Ectodermal cell (in vitro differentiated cells): ENCODE results near the gene WWOX.

Experiments used
- H3K27ac ChIP-seq: 2 replicates; pipeline ENCODE4 v1.7.0; 2013; ENCODE audit warnings: mild to moderate bottlenecking, low read depth, low read length; ENCODE audit not compliant: insufficient read depth, poor library complexity, severe bottlenecking
- H3K27me3 ChIP-seq: 2 replicates; pipeline ENCODE4 v1.7.0; 2013; ENCODE audit warnings: mild to moderate bottlenecking, low read length; ENCODE audit not compliant: insufficient read depth, control insufficient read depth, poor library complexity, severe bottlenecking
- H3K36me3 ChIP-seq: one replicate; pipeline ENCODE4 v1.7.0; 2013; ENCODE audit warnings: low read length; ENCODE audit not compliant: control insufficient read depth, insufficient read depth
- H3K4me1 ChIP-seq: one replicate; pipeline ENCODE4 v1.7.0; 2013; ENCODE audit warnings: low read length; ENCODE audit not compliant: control insufficient read depth, insufficient read depth
- H3K4me3 ChIP-seq: 2 replicates; pipeline ENCODE4 v1.7.0; 2013; ENCODE audit warnings: low read depth, low read length, control low read depth; ENCODE audit not compliant: insufficient read depth
- H3K9me3 ChIP-seq: 2 replicates; pipeline ENCODE4 v1.7.0; 2013; ENCODE audit warnings: mild to moderate bottlenecking, low read length, moderate library complexity; ENCODE audit not compliant: control insufficient read depth
- WGBS, 2 experiments: methylation state at CpG; one replicate each; pipeline ENCODE4 v1.1.7; 2013; ENCODE audit warnings: missing lambda C conversion rate in 2 of 2; 5-methylcytosine and 5-hydroxymethylcytosine counted together

WWOX gene

GRCh38 chr16:78254841-78255240 is 155.4 kb downstream of the WWOX start:
- Histone ChIP-seq H3K27me3 (no peaks in the 10 kb centered on the region), H3K27ac (no peak overlapping the region), H3K4me3 (no peak overlapping the region), H3K36me3 (no peaks in the 10 kb centered on the region), H3K9me3 (no peaks in the 10 kb centered on the region), H3K4me1 (peaks cover 10% of the 10 kb centered on the region)
- 93 to 96% methylated on average over 1 of the region's 1 CpG for WGBS, 2 experiments

- Histone ChIP-seq H3K36me3 (no peaks in the 10 kb centered on the region), H3K27me3 (no peaks in the 10 kb centered on the region), H3K27ac (no peak overlapping the region), H3K4me1 (peaks cover 10% of the 10 kb centered on the region), H3K9me3 (no peaks in the 10 kb centered on the region), H3K4me3 (no peak overlapping the region)
- WGBS, 2 experiments, result 79 to 88% methylated on average over 7 of the region's 7 CpGs
Observed at GRCh38 chr16:78256686-78257375, 157.4 kb downstream of the WWOX start.

- Histone ChIP-seq H3K4me1 (peaks cover 10% of the 10 kb centered on the region), H3K27me3 (no peaks in the 10 kb centered on the region), H3K4me3 (no peak overlapping the region), H3K9me3 (no peaks in the 10 kb centered on the region), H3K27ac (no peak overlapping the region), H3K36me3 (no peaks in the 10 kb centered on the region)
- WGBS, 2 experiments, result 8 to 23% methylated on average over 8 of the region's 8 CpGs
Observed at GRCh38 chr16:78257376-78257728, 157.9 kb downstream of the WWOX start.

- no peaks in the 10 kb centered on the region for H3K9me3 ChIP-seq
- WGBS, 2 experiments, result 77 to 83% methylated on average over 8 of the region's 9 CpGs
- H3K4me3 ChIP-seq, result no peak overlapping the region
- no peaks in the 10 kb centered on the region for H3K36me3 ChIP-seq
- peaks cover 10% of the 10 kb centered on the region for H3K4me1 ChIP-seq
- no peaks in the 10 kb centered on the region for H3K27me3 ChIP-seq
- H3K27ac ChIP-seq, result no peak overlapping the region
Observed at GRCh38 chr16:78258375-78259065, 159.1 kb downstream of the WWOX start.

DNA sequence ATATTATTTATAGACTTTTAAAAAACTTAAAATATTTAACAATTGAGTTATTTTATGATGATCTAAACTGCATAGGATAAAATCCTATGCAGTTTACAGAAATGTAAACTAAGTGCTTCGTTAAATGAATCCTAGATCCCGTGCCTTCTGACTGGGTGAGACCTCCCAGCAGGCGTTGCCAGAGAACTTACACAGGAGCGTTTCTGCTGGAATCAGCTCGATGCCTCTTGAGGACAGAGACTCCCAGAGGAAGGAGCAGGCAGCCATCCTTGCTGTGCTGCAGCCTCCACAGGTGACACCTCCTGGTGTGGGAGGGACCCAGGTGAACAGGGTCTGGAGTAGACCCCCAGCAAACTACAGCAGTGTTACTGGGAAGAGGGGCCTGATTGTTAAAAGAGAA is 160.4 kb downstream of the WWOX start:
- Histone ChIP-seq H3K4me1 (peaks cover 10% of the 10 kb centered on the region), H3K27ac (no peak overlapping the region), H3K4me3 (no peak overlapping the region), H3K9me3 (no peaks in the 10 kb centered on the region), H3K27me3 (no peaks in the 10 kb centered on the region), H3K36me3 (no peaks in the 10 kb centered on the region)
- WGBS, 2 experiments, result 56 to 57% methylated on average over 5 of the region's 5 CpGs

GRCh38 chr16:78264642-78265041 is 165.2 kb downstream of the WWOX start:
- Histone ChIP-seq H3K9me3 (no peaks in the 10 kb centered on the region), H3K27me3 (no peaks in the 10 kb centered on the region), H3K4me3 (no peak overlapping the region), H3K4me1 (no peaks in the 10 kb centered on the region), H3K36me3 (no peaks in the 10 kb centered on the region), H3K27ac (no peak overlapping the region)
- WGBS, 2 experiments, result 93 to 95% methylated on average over 6 of the region's 6 CpGs

GRCh38 chr16:78269256-78269655 is 169.8 kb downstream of the WWOX start:
- Histone ChIP-seq H3K4me1 (no peaks in the 10 kb centered on the region), H3K4me3 (no peak overlapping the region), H3K27ac (no peak overlapping the region), H3K36me3 (no peaks in the 10 kb centered on the region), H3K27me3 (no peaks in the 10 kb centered on the region), H3K9me3 (no peaks in the 10 kb centered on the region)
- 91 to 95% methylated on average over 7 of the region's 7 CpGs for WGBS, 2 experiments

DNA sequence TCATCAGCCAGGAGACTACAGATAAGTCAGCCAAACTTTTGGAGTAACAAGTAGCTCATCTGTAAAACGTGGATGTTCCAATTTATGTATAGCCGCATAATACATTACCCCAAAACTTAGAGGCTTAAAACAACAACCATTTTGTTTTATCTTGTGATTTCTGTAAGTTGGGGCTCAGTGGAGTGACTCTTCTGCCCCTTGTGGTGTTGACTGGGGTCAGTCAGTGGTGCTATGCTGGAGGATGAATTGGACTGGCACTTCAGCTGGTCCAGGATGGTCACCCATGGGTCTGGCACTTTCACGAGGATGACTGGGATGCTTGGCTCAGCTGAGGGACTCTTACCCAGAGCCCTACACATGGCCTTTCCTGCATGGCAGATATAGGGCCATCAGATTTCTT is 172.5 kb downstream of the WWOX start:
- 94 to 96% methylated on average over 3 of the region's 3 CpGs for WGBS, 2 experiments
- Histone ChIP-seq H3K9me3 (no peaks in the 10 kb centered on the region), H3K36me3 (no peaks in the 10 kb centered on the region), H3K4me3 (no peak overlapping the region), H3K4me1 (peaks cover 11% of the 10 kb centered on the region), H3K27me3 (no peaks in the 10 kb centered on the region), H3K27ac (no peak overlapping the region)

- no peaks in the 10 kb centered on the region for H3K9me3 ChIP-seq
- no peaks in the 10 kb centered on the region for H3K36me3 ChIP-seq
- H3K27ac ChIP-seq, result no peak overlapping the region
- H3K4me3 ChIP-seq, result no peak overlapping the region
- whole genome bisulfite sequencing, 2 experiments, result 77 to 87% methylated on average over 4 of the region's 4 CpGs
- H3K27me3 ChIP-seq, result no peaks in the 10 kb centered on the region
- H3K4me1 ChIP-seq, result peaks cover 36% of the 10 kb centered on the region
Observed at GRCh38 chr16:78274771-78275170, 175.3 kb downstream of the WWOX start.

DNA sequence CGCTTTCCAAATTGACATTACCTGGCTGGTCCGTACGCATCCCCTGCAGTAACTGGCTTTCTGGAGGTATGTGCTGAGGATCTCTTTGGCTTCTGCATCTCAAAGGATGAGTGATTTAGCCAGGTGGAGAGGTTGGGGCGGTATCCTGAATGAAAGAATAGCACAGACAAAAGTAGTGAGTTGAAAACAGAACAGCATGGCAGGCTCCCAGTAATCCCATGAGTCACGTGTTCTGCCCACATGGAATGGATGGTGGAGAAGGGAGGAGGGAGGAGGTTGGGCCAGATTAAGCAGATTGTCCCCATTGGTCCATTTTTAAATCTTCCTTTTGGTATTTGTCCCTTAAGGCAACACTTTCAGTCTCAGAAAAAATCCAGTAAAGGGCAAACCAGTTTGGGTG is 176.0 kb downstream of the WWOX start:
- Histone ChIP-seq H3K4me1 (peaks cover 36% of the 10 kb centered on the region), H3K36me3 (no peaks in the 10 kb centered on the region), H3K4me3 (no peak overlapping the region), H3K27ac (no peak overlapping the region), H3K27me3 (no peaks in the 10 kb centered on the region), H3K9me3 (no peaks in the 10 kb centered on the region)
- 71 to 82% methylated on average over 5 of the region's 5 CpGs for WGBS, 2 experiments
